MM.1S (cell line): ENCODE data around the gene GNG10.

Experiments
- DNase-seq: peaks from one replicate; pipeline ENCODE4 v3.0.0-alpha.2; 2015
- H2AFZ ChIP-seq: fragments of 300-600 bp; sonication (generic); 2 replicates; pipeline ENCODE4 v1.6.0; 2016; ENCODE audit warnings: antibody characterized with exemption, low read length
- H3F3A ChIP-seq: fragments of 300-600 bp; sonication (generic); 2 replicates; pipeline ENCODE4 v1.6.1; 2016; ENCODE audit warnings: mild to moderate bottlenecking, antibody characterized with exemption, low read length, moderate library complexity, mixed read lengths; ENCODE audit not compliant: insufficient read depth
- H3K27ac ChIP-seq: fragments of 300-600 bp; sonication (generic); 2 replicates; pipeline ENCODE4 v1.5.1; 2016; ENCODE audit warnings: mild to moderate bottlenecking, low read length
- H3K27me3 ChIP-seq: fragments of 300-600 bp; sonication (generic); replicated peaks from 2 replicates; pipeline ENCODE4 v1.6.0; 2016; ENCODE audit warnings: low read length; ENCODE audit not compliant: insufficient read depth
- H3K36me3 ChIP-seq: fragments of 300-600 bp; sonication (generic); replicated peaks from 2 replicates; pipeline ENCODE4 v1.6.1; 2016; ENCODE audit warnings: mild to moderate bottlenecking, low read length, mixed read lengths; ENCODE audit not compliant: insufficient read depth
- H3K4me1 ChIP-seq: fragments of 300-600 bp; sonication (generic); 2 replicates; pipeline ENCODE4 v1.6.1; 2016; ENCODE audit warnings: low read length, mixed read lengths
- H3K4me2 ChIP-seq: fragments of 300-600 bp; sonication (generic); 2 replicates; pipeline ENCODE4 v1.6.0; 2016; ENCODE audit warnings: low read depth, low read length
- H3K4me3 ChIP-seq: fragments of 300-600 bp; sonication (generic); 2 replicates; pipeline ENCODE4 v1.5.1; 2016; ENCODE audit warnings: low read length, mixed read lengths
- H3K79me2 ChIP-seq: fragments of 300-600 bp; sonication (generic); 2 replicates; pipeline ENCODE4 v1.6.1; 2016; ENCODE audit warnings: mixed run types, low read length, mixed read lengths
- H3K9ac ChIP-seq: fragments of 300-600 bp; sonication (generic); 2 replicates; pipeline ENCODE4 v1.6.1; 2016; ENCODE audit warnings: low read length, mixed read lengths
- H3K9me2 ChIP-seq: fragments of 300-600 bp; sonication (generic); replicated peaks from 2 replicates; pipeline ENCODE4 v1.6.1; 2016; ENCODE audit warnings: mild to moderate bottlenecking, low read length, mixed read lengths; ENCODE audit not compliant: insufficient read depth
- H3K9me3 ChIP-seq: fragments of 300-600 bp; sonication (generic); replicated peaks from 2 replicates; pipeline ENCODE4 v1.6.1; 2016; ENCODE audit warnings: mild to moderate bottlenecking, low read length, mixed read lengths; ENCODE audit not compliant: insufficient read depth
- H4K20me1 ChIP-seq: fragments of 300-600 bp; sonication (generic); 2 replicates; pipeline ENCODE4 v1.6.1; 2016; ENCODE audit warnings: mild to moderate bottlenecking, low read length, moderate library complexity, mixed read lengths; ENCODE audit not compliant: insufficient read depth
- CTCF ChIP-seq: fragments of 300-600 bp; sonication (generic); IDR thresholded peaks from 2 replicates; pipeline ENCODE4 v1.5.1; 2016; ENCODE audit warnings: antibody characterized with exemption, low read length, mixed read lengths
- EZH2 ChIP-seq: fragments of 300-600 bp; sonication (generic); optimal IDR thresholded peaks from 2 replicates; pipeline ENCODE3; 2017; ENCODE audit warnings: low read depth, mild to moderate bottlenecking, antibody characterized with exemption, low read length, mixed read lengths
- EZH2phosphoT487 ChIP-seq: fragments of 300-600 bp; sonication (generic); IDR thresholded peaks from 2 replicates; pipeline ENCODE4 v1.6.1; 2018; ENCODE audit warnings: antibody characterized with exemption, low read length

The GNG10 gene

GRCh38 chr9:111700776-111701175 is 39.4 kb downstream of the GNG10 start:
- Histone ChIP-seq H3K9ac (no peak overlapping the region), H2AFZ (no peak overlapping the region), H3K9me2 (no peaks in the 10 kb centered on the region), H3K27me3 (no peaks in the 10 kb centered on the region), H3K36me3 (no peaks in the 10 kb centered on the region), H3K9me3 (no peaks in the 10 kb centered on the region), H3K4me2 (no peak overlapping the region), H3K4me1 (no peaks in the 10 kb centered on the region), H3K79me2 (no peaks in the 10 kb centered on the region), H3F3A (no peaks in the 10 kb centered on the region), H4K20me1 (no peaks in the 10 kb centered on the region), H3K27ac (no peak overlapping the region), H3K4me3 (no peak overlapping the region)
- DNase-seq, result no peak
- no peak for TF ChIP-seq EZH2phosphoT487
- no peak for TF ChIP-seq CTCF
- TF ChIP-seq EZH2, result no peak

GRCh38 chr9:111704503-111704902 is 43.1 kb downstream of the GNG10 start:
- Histone ChIP-seq H3K4me2 (no peak overlapping the region), H3K27ac (no peak overlapping the region), H3K36me3 (no peaks in the 10 kb centered on the region), H3F3A (no peaks in the 10 kb centered on the region), H3K79me2 (no peaks in the 10 kb centered on the region), H3K4me1 (no peaks in the 10 kb centered on the region), H3K9ac (no peak overlapping the region), H3K27me3 (no peaks in the 10 kb centered on the region), H3K4me3 (no peak overlapping the region), H3K9me2 (no peaks in the 10 kb centered on the region), H3K9me3 (no peaks in the 10 kb centered on the region), H2AFZ (no peak overlapping the region), H4K20me1 (no peaks in the 10 kb centered on the region)
- no peak for TF ChIP-seq CTCF
- DNase-seq, result no peak

- H3K9me2 ChIP-seq, result no peaks in the 10 kb centered on the region
- H3K9ac ChIP-seq, result no peak overlapping the region
- H3K4me1 ChIP-seq, result no peaks in the 10 kb centered on the region
- no peak overlapping the region for H3K4me2 ChIP-seq
- no peak for TF ChIP-seq EZH2
- no peak for TF ChIP-seq CTCF
- no peak for TF ChIP-seq EZH2phosphoT487
- no peaks in the 10 kb centered on the region for H3K36me3 ChIP-seq
- H3K27ac ChIP-seq, result no peak overlapping the region
- no peaks in the 10 kb centered on the region for H4K20me1 ChIP-seq
- H3K27me3 ChIP-seq, result no peaks in the 10 kb centered on the region
- H3F3A ChIP-seq, result no peaks in the 10 kb centered on the region
- no peaks in the 10 kb centered on the region for H3K9me3 ChIP-seq
- no peak overlapping the region for H3K4me3 ChIP-seq
- no peaks in the 10 kb centered on the region for H3K79me2 ChIP-seq
- H2AFZ ChIP-seq, result no peak overlapping the region
- DNase-seq, result no peak
These were observed 50.1 kb downstream of the GNG10 start for GRCh38 chr9:111711548-111711947.

GRCh38 chr9:111712369-111712768 is 51.0 kb downstream of the GNG10 start:
- Histone ChIP-seq H3K4me3 (no peak overlapping the region), H3F3A (no peaks in the 10 kb centered on the region), H2AFZ (no peak overlapping the region), H4K20me1 (no peaks in the 10 kb centered on the region), H3K27ac (no peak overlapping the region), H3K9me3 (no peaks in the 10 kb centered on the region), H3K4me2 (no peak overlapping the region), H3K36me3 (no peaks in the 10 kb centered on the region), H3K27me3 (no peaks in the 10 kb centered on the region), H3K9me2 (no peaks in the 10 kb centered on the region), H3K9ac (no peak overlapping the region), H3K79me2 (no peaks in the 10 kb centered on the region), H3K4me1 (no peaks in the 10 kb centered on the region)
- TF ChIP-seq EZH2 (no peak), EZH2phosphoT487 (no peak), CTCF (no peak)
- no peak for DNase-seq
